ENCODE measurements around the gene OSBPL6. TPM values are rescaled to one million over a fixed set of nuclear protein-coding genes. Genes with fewer than 3 reads are reported as not detected.

OSBPL6 gene
- total and polyA plus RNA-seq, 9 of the 15 experiments (the other 6 are each of a cell fraction or from before 2014, with no cell fraction given) = 3.4 to 12.7 (median 9.3) TPM

- TF ChIP-seq CBX5 (IDR thresholded peaks at IDR 0.05; ENCODE audit: borderline replicate concordance, low read depth) (no peak), KLF1 (tag; IDR thresholded peaks at IDR 0.05) (no peak), EWSR1 (IDR thresholded peaks at IDR 0.05; ENCODE audit: borderline replicate concordance, low read depth, partially characterized antibody) (no peak), PBX2 (CRISPR knock-in tag; IDR thresholded peaks at IDR 0.05; ENCODE audit: low read depth) (no peak), PBX2 (tag; conservative IDR thresholded peaks at IDR 0.05; ENCODE audit: low read depth) (0 out of 2 replicates have a peak, but pooled peaks have one; percentile 19), GATAD2A (IDR thresholded peaks at IDR 0.05) (0 out of 2 replicates have a peak, but pooled peaks have one; percentile 38), ERF (CRISPR knock-in tag; IDR thresholded peaks at IDR 0.05) (no peak), GABPB2 (CRISPR knock-in tag; conservative IDR thresholded peaks at IDR 0.05) (no peak), RBM34 (IDR thresholded peaks at IDR 0.05; ENCODE audit: borderline replicate concordance, insufficient read depth, low read length) (no peak), ZNF75A (CRISPR knock-in tag; IDR thresholded peaks at IDR 0.05) (no peak), ASH1L (IDR thresholded peaks at IDR 0.05; ENCODE audit: borderline replicate concordance, low read depth, partially characterized antibody) (no peak), FOXA1 (IDR thresholded peaks at IDR 0.05; ENCODE audit: borderline replicate concordance) (no peak), ZNF146 (CRISPR knock-in tag; IDR thresholded peaks at IDR 0.05; ENCODE audit: unreplicated experiment) (no peak)
- TF ChIP-seq, protein P1, sequence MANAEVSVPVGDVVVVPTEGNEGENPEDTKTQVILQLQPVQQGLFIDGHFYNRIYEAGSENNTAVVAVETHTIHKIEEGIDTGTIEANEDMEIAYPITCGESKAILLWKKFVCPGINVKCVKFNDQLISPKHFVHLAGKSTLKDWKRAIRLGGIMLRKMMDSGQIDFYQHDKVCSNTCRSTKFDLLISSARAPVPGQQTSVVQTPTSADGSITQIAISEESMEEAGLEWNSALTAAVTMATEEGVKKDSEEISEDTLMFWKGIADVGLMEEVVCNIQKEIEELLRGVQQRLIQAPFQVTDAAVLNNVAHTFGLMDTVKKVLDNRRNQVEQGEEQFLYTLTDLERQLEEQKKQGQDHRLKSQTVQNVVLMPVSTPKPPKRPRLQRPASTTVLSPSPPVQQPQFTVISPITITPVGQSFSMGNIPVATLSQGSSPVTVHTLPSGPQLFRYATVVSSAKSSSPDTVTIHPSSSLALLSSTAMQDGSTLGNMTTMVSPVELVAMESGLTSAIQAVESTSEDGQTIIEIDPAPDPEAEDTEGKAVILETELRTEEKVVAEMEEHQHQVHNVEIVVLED (CRISPR knock-in tag; IDR thresholded peaks at IDR 0.05) = no peak; the same call in 1 of the 2 replicates
- TF ChIP-seq, protein P2, sequence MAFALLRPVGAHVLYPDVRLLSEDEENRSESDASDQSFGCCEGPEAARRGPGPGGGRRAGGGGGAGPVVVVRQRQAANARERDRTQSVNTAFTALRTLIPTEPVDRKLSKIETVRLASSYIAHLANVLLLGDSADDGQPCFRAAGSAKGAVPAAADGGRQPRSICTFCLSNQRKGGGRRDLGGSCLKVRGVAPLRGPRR (CRISPR knock-in tag; IDR thresholded peaks at IDR 0.05) = no peak
Measured at GRCh38 chr2:178241844-178242551, 47.7 kb downstream of the OSBPL6 start (continued).
